ENCODE measurements around the gene ACOT8. TPM values are rescaled to one million over a fixed set of nuclear protein-coding genes. Genes with fewer than 3 reads are reported as not detected.

ACOT8 gene
- total and polyA plus RNA-seq, 10 of the 15 experiments (the other 5 are each of a cell fraction or from before 2014, with no cell fraction given), result 5.1 to 47.9 (median 31.8) TPM

GRCh38 chr20:45880988-45881788 is 24.0 kb upstream of the ACOT8 start, which contains the start of gene ZSWIM1 (continued):
- TF ChIP-seq CTCF (IDR thresholded peaks at IDR 0.05 in 2 of 3, conservative IDR thresholded peaks at IDR 0.05 in 1 of 3; ENCODE audit: control insufficient read depth in 2 of 3, extremely low read depth in 1 of 3, insufficient read depth in 1 of 3, low read depth in 3 of 3, low read length in 3 of 3) (no peak), SMAD5 (IDR thresholded peaks at IDR 0.05; ENCODE audit: low read depth) (peak; percentile 89), WRNIP1 (IDR thresholded peaks at IDR 0.05; ENCODE audit: borderline replicate concordance, low read depth, low read length) (no peak), NKRF (conservative IDR thresholded peaks at IDR 0.05) (peak; percentile 60; the same call in 1 of the 2 replicates), YY1 (IDR thresholded peaks at IDR 0.05; ENCODE audit: low read depth, low read length) (peak; percentile 98), EP300 (IDR thresholded peaks at IDR 0.05; ENCODE audit: borderline replicate concordance in 1 of 2, control insufficient read depth in 1 of 2, low read depth in 2 of 2, low read length in 2 of 2) (no peak), RB1 (IDR thresholded peaks at IDR 0.05; ENCODE audit: borderline replicate concordance) (peak; percentile 39; the same call in 1 of the 2 replicates), BCLAF1 (IDR thresholded peaks at IDR 0.05) (no peak), BMI1 (IDR thresholded peaks at IDR 0.05; ENCODE audit: borderline replicate concordance) (peak; percentile 98), HSF1 (IDR thresholded peaks at IDR 0.05; ENCODE audit: low read depth, low read length) (no peak), RAD21 (IDR thresholded peaks at IDR 0.05; ENCODE audit: insufficient read depth, low read depth, low read length) (no peak), E2F8 (IDR thresholded peaks at IDR 0.05; ENCODE audit: low read depth, partially characterized antibody) (no peak), NFYA (IDR thresholded peaks at IDR 0.05; ENCODE audit: borderline replicate concordance, low read depth, low read length) (peak; percentile 84), E2F4 (IDR thresholded peaks at IDR 0.05; ENCODE audit: low read depth, low read length) (peak; percentile 40; the same call in 1 of the 2 replicates)

Measured in GM12878 (cell line).